Retina (tissue), 1 donor: ENCODE measurements around the gene FRS3.
"Not testable (repeated sequence)": the region's sequence is repeated elsewhere in the genome, so short reads cannot be mapped to it uniquely, and the experiment has no call there.

Source experiments
- DNase-seq: peaks from one replicate; pipeline ENCODE4 v3.0.0-alpha.2; 2016

FRS3 gene, protein sequence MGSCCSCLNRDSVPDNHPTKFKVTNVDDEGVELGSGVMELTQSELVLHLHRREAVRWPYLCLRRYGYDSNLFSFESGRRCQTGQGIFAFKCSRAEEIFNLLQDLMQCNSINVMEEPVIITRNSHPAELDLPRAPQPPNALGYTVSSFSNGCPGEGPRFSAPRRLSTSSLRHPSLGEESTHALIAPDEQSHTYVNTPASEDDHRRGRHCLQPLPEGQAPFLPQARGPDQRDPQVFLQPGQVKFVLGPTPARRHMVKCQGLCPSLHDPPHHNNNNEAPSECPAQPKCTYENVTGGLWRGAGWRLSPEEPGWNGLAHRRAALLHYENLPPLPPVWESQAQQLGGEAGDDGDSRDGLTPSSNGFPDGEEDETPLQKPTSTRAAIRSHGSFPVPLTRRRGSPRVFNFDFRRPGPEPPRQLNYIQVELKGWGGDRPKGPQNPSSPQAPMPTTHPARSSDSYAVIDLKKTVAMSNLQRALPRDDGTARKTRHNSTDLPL

DNA sequence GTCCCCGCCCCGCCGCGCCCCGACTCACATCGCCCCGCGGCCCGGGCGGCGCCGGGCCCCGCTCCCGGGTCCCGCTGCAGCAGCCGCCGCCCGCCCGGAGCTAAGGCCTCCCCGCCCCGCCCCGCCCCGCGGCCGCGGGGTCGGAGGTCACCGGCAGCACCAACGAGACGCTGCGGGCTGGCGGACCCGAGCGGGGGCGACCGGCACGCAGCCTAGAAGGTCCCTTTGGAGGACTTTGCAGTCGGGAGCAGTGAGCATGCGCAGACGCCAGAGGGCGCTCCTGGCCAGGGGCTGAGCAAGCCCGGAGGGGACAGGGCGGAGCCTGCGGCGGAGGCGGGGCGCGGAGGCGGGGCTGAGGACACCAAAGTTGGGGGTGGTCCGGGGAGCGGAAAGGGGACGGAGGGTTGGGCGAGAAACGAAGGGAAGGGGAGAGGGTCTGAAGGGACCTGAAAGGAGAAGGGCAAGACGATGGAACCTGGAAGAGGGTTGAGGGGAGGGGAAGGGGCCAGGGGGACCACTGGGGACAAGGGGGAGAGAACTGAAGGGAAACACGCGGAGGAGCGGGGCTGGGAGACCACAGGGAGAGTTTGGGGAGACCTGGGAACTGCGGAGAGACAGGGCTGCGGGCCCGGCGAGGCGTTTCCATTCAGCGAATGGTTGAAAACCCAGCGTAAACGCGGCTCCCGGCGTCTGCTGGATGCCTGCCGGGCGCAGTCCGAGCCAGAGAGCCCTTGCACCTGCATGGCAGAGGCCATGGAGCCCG is at the start of gene FRS3:
Gene FRS3, minus strand, starts transcription at position 113 of the 763 bp plus-strand sequence. CDS start 2,913 bp downstream, outside the sequence.
- DNase-seq: peak; percentile 94

- DNase-seq: no peak
Measured at GRCh38 chr6:41826343-41827022, 46.8 kb upstream of the FRS3 start.

- no peak for DNase-seq
Measured at GRCh38 chr6:41824571-41825569, 45.2 kb upstream of the FRS3 start.

GRCh38 chr6:41823178-41823577 is 43.5 kb upstream of the FRS3 start:
- DNase-seq: no peak

DNA sequence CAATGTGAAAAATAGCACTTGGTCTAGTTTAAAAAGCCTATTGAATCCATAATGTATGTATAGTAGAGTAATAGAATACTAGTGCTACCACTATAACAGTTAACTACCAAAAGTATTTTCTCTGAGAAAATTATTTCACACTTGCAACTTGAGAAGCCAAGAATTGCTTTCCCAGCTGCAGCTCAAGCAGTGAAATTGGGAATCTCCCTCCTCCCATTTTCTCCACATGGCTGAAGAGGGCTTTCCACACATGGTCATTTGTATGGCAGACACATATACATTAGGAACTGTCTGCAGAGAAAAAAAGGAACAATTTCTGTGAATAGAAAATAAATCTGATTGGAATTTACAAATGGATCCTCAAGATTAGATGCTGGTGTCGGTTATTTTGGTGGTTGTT is 42.3 kb upstream of the FRS3 start:
- DNase-seq: no peak

- DNase-seq: no peak
Measured at GRCh38 chr6:41821266-41821665, 41.6 kb upstream of the FRS3 start.

GRCh38 chr6:41818271-41819054 is 38.8 kb upstream of the FRS3 start:
- no peak for DNase-seq

- no peak for DNase-seq
Measured at GRCh38 chr6:41815587-41815986, 35.9 kb upstream of the FRS3 start.

DNA sequence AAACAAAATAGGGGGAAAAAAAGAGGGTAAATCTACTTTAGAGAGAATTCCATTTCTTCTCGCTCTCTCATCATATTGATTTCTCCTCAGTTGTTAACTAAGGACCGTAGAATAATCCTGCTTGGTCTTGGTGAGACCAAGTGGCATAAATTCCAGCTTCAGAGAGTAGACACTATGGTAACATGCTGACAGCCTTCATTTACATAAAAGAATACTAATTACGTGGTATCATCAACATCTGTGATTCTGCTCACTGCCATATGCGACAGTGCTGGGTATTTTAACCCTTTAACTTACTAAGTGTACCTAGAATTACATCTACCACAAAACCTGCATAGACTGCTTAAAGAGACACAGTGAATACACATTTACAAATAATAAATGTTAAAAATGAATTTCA is 34.9 kb upstream of the FRS3 start:
- DNase-seq: no peak

GRCh38 chr6:41813956-41814355 is 34.3 kb upstream of the FRS3 start:
- no peak for DNase-seq

GRCh38 chr6:41813469-41813868 is 33.8 kb upstream of the FRS3 start:
- DNase-seq: no peak

DNA sequence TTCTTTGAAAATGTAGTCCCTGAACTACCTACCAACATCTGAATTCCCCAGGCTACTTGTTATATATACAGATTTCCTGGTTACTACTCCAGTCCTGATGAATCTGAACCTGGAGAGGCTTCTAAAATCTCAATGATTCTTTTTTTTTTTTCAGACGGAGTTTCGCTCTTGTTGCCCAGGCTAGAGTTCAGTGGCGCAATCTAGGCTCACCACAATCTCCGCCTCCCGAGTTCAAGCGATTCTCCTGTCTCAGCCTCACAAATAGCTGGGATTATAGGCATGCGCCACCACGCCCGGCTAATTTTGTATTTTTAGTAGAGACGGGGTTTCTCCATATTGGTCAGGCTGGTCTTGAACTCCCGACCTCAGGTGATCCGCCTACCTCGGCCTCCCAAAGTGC is 32.2 kb upstream of the FRS3 start:
- not testable (repeated sequence) for DNase-seq

GRCh38 chr6:41811095-41811494 is 31.4 kb upstream of the FRS3 start:
- no peak for DNase-seq

DNA sequence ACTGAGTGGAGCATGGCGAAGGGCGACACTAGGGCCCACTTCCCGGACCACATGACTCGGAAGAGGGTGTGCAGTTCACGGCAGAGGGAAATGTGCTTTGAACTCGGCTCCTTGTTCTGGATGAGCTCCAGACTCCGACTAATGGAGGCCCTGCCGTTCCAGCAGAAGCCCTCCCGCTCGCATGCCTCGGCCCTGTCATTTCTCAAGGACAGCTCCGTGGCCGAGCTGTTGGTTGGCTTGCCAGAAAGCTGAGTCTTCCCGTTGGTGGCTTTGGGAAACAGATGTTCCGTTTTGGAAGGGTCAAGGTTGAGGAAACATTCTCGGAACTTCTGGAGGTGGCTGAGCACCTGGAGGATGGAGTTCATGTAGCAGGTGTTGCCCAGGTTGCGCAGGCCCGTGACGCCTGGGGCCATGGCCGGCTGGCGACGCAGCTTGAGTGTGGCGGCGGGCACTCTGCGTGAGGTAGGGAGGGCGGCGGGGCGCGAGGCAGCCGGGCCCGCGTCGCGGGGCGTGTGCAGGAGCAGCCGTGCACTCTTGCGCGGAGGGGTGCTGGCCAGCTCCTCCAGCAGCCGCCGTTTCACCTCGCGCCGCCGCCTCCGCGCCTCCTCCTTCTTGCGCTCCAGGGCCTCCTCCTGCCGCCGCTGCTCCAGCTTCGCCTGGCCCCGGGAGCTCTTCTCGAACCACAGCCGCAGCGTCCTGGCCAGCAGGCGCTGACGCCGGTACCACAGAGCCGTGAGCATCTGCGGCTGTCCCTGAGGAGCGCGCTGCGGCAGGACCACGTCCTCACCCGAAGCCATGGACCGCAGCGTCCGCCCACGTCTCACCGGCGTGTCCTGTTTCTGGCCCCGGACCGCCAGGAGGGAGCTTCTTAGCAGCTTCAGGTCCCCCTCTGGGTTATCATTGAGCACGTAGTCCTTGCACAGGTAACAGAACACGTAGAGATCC is 26.4 kb upstream of the FRS3 start:
- DNase-seq: no peak

DNA sequence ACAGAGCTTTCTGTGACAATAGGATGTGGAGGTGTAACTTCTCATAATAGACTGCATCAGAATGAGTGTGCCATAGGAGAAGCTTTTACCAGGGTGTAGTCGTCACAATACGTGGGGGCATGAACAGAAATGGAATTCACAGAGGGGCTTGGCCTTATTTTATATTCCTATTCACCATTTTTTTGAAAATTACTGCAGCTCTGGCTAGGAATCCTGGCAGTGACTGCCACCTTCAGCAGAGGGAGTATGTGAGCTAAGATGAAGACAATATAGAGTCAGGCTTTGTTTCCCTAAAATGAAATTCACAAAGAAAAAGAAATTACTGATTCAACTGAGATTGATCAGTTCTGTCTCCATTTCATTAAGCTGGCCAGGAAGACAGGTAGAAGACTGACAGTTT is 21.7 kb upstream of the FRS3 start:
- DNase-seq: no peak

- DNase-seq: no peak
Measured at GRCh38 chr6:41799559-41799911, 19.8 kb upstream of the FRS3 start.

DNA sequence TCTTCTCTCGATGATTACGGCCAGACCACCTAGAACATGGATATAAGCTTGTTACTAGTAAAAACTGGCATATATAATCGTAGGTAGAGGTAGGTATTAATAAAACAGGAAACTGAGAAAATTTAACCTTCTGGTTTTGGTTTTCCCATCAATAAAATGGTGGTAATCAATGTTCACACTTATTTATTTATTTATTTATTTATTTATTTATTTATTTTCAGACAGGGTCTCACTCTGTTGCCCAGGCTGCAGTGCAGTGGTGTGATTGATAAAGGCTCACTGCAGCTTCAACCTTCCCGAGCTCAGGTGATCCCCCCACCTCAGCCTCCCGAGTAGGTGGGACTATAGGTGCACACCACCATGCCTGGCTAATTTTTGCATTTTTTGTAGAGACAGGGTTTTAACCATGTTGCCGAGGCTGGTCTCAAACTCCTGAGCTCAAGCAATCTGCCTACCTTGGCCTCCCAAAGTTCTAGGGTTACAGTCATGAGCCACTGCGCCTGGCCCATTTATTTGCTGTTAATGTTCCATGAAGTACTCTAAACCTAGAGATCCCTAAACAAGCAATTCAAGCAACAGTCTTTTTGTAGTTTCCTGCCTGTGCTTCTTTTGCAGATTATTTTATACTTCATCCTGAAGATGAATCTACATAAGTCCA is 19.3 kb upstream of the FRS3 start:
- no peak for DNase-seq

GRCh38 chr6:41796474-41796873 is 16.8 kb upstream of the FRS3 start:
- DNase-seq: no peak

- DNase-seq: no peak
Measured at GRCh38 chr6:41791984-41792383, 12.3 kb upstream of the FRS3 start.

GRCh38 chr6:41791305-41791704 is 11.6 kb upstream of the FRS3 start:
- no peak for DNase-seq
